ENCODE measurements around the gene SH3BGRL3. TPM values are rescaled to one million over a fixed set of nuclear protein-coding genes. Genes with fewer than 3 reads are reported as not detected.

SH3BGRL3 gene
- total and polyA plus RNA-seq, 2 of the 13 experiments (the other 11 are each of a cell fraction or from before 2014, with no cell fraction given): 11.4 to 12.2 TPM

DNA sequence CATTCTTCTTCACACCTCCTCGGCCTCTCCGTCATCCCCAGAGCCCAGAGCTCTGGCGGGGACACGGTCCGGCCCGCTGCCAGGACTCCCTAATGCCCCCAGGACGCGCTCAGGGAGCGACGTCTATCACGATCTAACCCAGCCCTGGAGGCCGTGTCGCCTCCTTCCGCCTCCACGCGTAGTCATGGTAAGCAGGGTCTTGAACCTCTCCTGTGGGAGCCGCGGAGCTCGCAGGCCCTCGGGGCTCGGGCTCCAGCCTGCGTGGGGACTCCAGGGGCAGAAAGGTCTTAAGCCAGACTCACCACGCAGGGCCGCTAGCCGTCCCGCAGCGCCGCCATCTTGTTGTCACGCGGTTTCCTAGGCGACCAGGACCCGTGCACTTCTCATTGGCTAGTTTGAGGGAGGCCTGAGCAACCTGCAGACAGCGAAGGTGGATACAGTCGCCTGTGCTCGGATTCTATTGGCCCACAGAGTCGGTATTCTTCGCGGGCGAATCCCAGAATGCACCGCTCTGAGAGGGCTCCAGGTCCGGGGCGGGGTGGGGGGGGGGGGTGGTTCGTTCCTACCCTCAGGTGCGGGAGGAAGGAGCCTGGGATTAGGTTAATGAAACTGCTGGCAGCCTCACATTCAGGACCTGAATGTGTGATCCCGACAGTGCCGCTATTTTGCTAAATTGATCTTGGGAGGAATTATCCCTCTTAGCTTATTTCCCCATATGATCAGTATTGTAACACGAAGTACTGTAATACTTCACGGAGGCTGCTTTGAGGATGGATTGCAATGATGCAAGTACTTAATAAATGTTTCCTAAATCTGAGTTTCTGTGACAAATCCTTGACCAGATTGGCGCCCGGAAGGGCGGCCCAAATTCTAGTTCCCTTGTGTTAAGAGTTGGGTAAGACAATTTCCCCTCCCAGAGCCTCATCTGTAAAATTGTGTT lies 26.7 kb downstream of the SH3BGRL3 start, which contains the start of gene UBXN11 (continued):
- TF ChIP-seq REST (IDR thresholded peaks at IDR 0.05; ENCODE audit: borderline replicate concordance in 1 of 2, low read depth in 1 of 2, low read length in 2 of 2) (no peak), ZFP36 (IDR thresholded peaks at IDR 0.05; ENCODE audit: borderline replicate concordance, low read depth, low read length, partially characterized antibody) (no peak), STAT5B (CRISPR knock-in tag; IDR thresholded peaks at IDR 0.05) (no peak), PRDM10 (CRISPR knock-in tag; IDR thresholded peaks at IDR 0.05; ENCODE audit: low read depth) (0 out of 2 replicates have a peak, but pooled peaks have one; percentile 55), CREB1 (IDR thresholded peaks at IDR 0.05) (0 out of 2 replicates have a peak, but pooled peaks have one; percentile 34), CREB1 (CRISPR knock-in tag; IDR thresholded peaks at IDR 0.05) (peak; percentile 70), NR1H2 (CRISPR knock-in tag; IDR thresholded peaks at IDR 0.05; ENCODE audit: borderline replicate concordance, low read depth) (no peak), ZBTB8A (CRISPR knock-in tag; IDR thresholded peaks at IDR 0.05; ENCODE audit: borderline replicate concordance, low read depth) (no peak), ARHGAP35 (CRISPR knock-in tag; IDR thresholded peaks at IDR 0.05; ENCODE audit: borderline replicate concordance) (no peak), RFXAP (CRISPR knock-in tag; IDR thresholded peaks at IDR 0.05; ENCODE audit: borderline replicate concordance) (peak; percentile 96), CENPT (CRISPR knock-in tag; IDR thresholded peaks at IDR 0.05; ENCODE audit: low read depth) (no peak)
- TF ChIP-seq, protein P1, sequence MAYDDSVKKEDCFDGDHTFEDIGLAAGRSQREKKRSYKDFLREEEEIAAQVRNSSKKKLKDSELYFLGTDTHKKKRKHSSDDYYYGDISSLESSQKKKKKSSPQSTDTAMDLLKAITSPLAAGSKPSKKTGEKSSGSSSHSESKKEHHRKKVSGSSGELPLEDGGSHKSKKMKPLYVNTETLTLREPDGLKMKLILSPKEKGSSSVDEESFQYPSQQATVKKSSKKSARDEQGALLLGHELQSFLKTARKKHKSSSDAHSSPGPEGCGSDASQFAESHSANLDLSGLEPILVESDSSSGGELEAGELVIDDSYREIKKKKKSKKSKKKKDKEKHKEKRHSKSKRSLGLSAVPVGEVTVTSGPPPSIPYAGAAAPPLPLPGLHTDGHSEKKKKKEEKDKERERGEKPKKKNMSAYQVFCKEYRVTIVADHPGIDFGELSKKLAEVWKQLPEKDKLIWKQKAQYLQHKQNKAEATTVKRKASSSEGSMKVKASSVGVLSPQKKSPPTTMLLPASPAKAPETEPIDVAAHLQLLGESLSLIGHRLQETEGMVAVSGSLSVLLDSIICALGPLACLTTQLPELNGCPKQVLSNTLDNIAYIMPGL (CRISPR knock-in tag; IDR thresholded peaks at IDR 0.05; ENCODE audit: borderline replicate concordance in 1 of 2, low read depth in 1 of 2): no peak
- TF ChIP-seq, protein P2, sequence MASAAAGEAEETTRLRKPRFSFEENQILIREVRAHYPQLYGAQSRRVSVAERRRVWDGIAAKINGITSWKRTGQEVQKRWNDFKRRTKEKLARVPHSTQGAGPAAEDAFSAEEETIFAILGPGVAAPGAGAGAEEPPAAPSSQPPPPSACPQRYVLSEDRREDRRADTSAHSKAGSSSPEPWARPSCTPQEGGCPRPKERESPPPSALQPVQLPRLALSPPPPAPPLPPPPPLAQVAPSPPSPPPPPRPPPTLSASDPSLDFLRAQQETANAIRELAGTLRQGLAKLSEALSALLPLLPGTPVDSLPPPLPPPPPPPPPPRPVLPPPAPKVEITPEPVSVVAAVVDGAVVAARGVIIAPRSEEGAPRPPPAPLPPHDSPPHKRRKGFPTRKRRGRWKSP (CRISPR knock-in tag; IDR thresholded peaks at IDR 0.05): no peak
